Panc1 (cell line): ENCODE results near the gene ZNF474. TPM values are rescaled to one million over a fixed set of nuclear protein-coding genes. Genes with fewer than 3 reads are reported as not detected.

Experiments used
- ATAC-seq: fragments of 200-7000 bp; cut with Tn5 transposase; 2 replicates; pipeline ENCODE4 v1.9.1; 2020; ENCODE audit warnings: mild to moderate bottlenecking, moderate library complexity
- BruUV-seq: library from RNA; stranded (reverse); fragments of 400-500 nt; replicated peaks from 2 replicates; lab custom pipeline; 2021; lab: Mats Ljungman, UMichigan
- CTCF ChIA-PET: fragments of 300-600 bp; sonication (Branson Sonifier 250); formaldehyde crosslinking; loops from one replicate; lab custom pipeline; 2022; ENCODE audit warnings: antibody characterized with exemption; lab: Charles Lee
- POLR2A ChIA-PET: fragments of 300-600 bp; sonication (Branson Sonifier 250); formaldehyde crosslinking; loops from one replicate; lab custom pipeline; 2022; ENCODE audit warnings: antibody characterized with exemption; lab: Charles Lee
- DNase-seq: peaks from one replicate; pipeline ENCODE4 v3.0.0-alpha.2; 2010; ENCODE audit warnings: low read depth, low spot score
- H3K27ac ChIP-seq: 2 replicates; pipeline ENCODE4 v1.5.1; 2011; ENCODE audit warnings: mild to moderate bottlenecking, low read length, inconsistent platforms
- H3K27me3 ChIP-seq: fragments of 200-500 bp; sonication (Bioruptor generic); 2 replicates; pipeline ENCODE4 v1.6.0; 2014; ENCODE audit warnings: low read length, inconsistent platforms; ENCODE audit not compliant: control insufficient read depth, insufficient read depth
- H3K36me3 ChIP-seq: fragments of 200-500 bp; sonication (Bioruptor generic); 2 replicates; pipeline ENCODE4 v1.5.1; 2014; ENCODE audit warnings: inconsistent platforms, mild to moderate bottlenecking, low read length, moderate library complexity; ENCODE audit not compliant: control insufficient read depth, insufficient read depth
- H3K4me1 ChIP-seq: 2 replicates; pipeline ENCODE4 v1.5.1; 2011; ENCODE audit warnings: inconsistent platforms, mild to moderate bottlenecking, low read length, moderate library complexity; ENCODE audit not compliant: control insufficient read depth, insufficient read depth
- H3K4me3 ChIP-seq, 2 experiments: 2 replicates each; pipeline ENCODE4 v1.5.1; 2011 to 2012; ENCODE audit warnings: low read depth in 2 of 2, low read length in 2 of 2, mild to moderate bottlenecking in 2 of 2, inconsistent platforms in 1 of 2, moderate library complexity in 1 of 2
- H3K9me3 ChIP-seq: fragments of 200-500 bp; sonication (Bioruptor generic); 2 replicates; pipeline ENCODE4 v1.5.1; 2014; ENCODE audit warnings: low read depth, mild to moderate bottlenecking, inconsistent platforms, low read length, moderate library complexity; ENCODE audit not compliant: control insufficient read depth, insufficient read depth
- CTCF ChIP-seq: fragments of 450-650 bp; IDR thresholded peaks from 2 replicates; pipeline ENCODE4 v1.5.1; 2017; ENCODE audit warnings: mild to moderate bottlenecking
- POLR2AphosphoS5 ChIP-seq: IDR thresholded peaks from 2 replicates; pipeline ENCODE4 v1.6.1; 2012; ENCODE audit warnings: mild to moderate bottlenecking, low read depth, low read length, moderate library complexity
- REST ChIP-seq, 2 experiments: IDR thresholded peaks; 2 replicates each; pipeline ENCODE4 v1.6.1; 2011 to 2012; ENCODE audit warnings: low read depth in 2 of 2, control low read depth in 1 of 2, low read length in 1 of 2, mild to moderate bottlenecking in 1 of 2, moderate library complexity in 1 of 2; ENCODE audit not compliant: insufficient read depth in 1 of 2
- SIN3A ChIP-seq: IDR thresholded peaks from 2 replicates; pipeline ENCODE4 v1.6.1; 2012; ENCODE audit warnings: low read depth, mild to moderate bottlenecking, low read length, moderate library complexity, borderline replicate concordance; ENCODE audit not compliant: insufficient read depth
- TCF7L2 ChIP-seq: IDR thresholded peaks from 2 replicates; pipeline ENCODE4 v1.6.1; 2011; ENCODE audit warnings: mild to moderate bottlenecking, low read depth, low read length, inconsistent platforms
- in situ Hi-C: cut with HindIII; loops from 2 replicates; pipeline ENCODE4 v1.10.0; 2016; ENCODE audit warnings: low sequenced_read_pairs, low pct_unique_long_range_greater_than_20kb
- intact Hi-C: fragments of 100-400 bp; cut with micrococcal nuclease; formaldehyde crosslinking; loops from one replicate; pipeline ENCODE4 v1.10.0; 2022; ENCODE audit not compliant: unreplicated experiment
- total RNA-seq: library from RNA; stranded (reverse); gene quantifications from one replicate; pipeline ENCODE4 v1.2.1, GENCODE V29; 2021; ENCODE audit not compliant: unreplicated experiment

ZNF474 gene
- total RNA-seq, 1 experiment from 2014 or later = not detected

- POLR2A ChIA-PET = no interaction called here
- no peaks in the 10 kb centered on the region for H3K9me3 ChIP-seq
- in situ Hi-C loops (no loop called here), intact Hi-C loops (no loop called here)
- no peak for ATAC-seq
- no peak overlapping the region for H3K27ac ChIP-seq
- no peaks in the 10 kb centered on the region for H3K4me1 ChIP-seq
- no peak overlapping the region for H3K4me3 ChIP-seq
- no peaks in the 10 kb centered on the region for H3K27me3 ChIP-seq
- CTCF ChIA-PET = no interaction called here
- no peaks in the 10 kb centered on the region for H3K36me3 ChIP-seq
- DNase-seq = no peak
- TF ChIP-seq CTCF (no peak), TCF7L2 (no peak), POLR2AphosphoS5 (no peak), SIN3A (no peak), REST (IDR thresholded peaks at IDR 0.05; ENCODE audit: insufficient read depth in 1 of 2, low read depth in 2 of 2, low read length in 1 of 2) (no peak)
- no TSS peak for BruUV-seq
Observed at GRCh38 chr5:122153230-122153629, 23.9 kb downstream of the ZNF474 start.

- POLR2A ChIA-PET = no interaction called here
- no peak for DNase-seq
- TF ChIP-seq REST (IDR thresholded peaks at IDR 0.05; ENCODE audit: insufficient read depth in 1 of 2, low read depth in 2 of 2, low read length in 1 of 2) = no peak
- Histone ChIP-seq H3K4me1 (no peaks in the 10 kb centered on the region), H3K9me3 (no peaks in the 10 kb centered on the region), H3K4me3 (no peak overlapping the region), H3K36me3 (no peaks in the 10 kb centered on the region), H3K27ac (no peak overlapping the region), H3K27me3 (no peaks in the 10 kb centered on the region)
- intact Hi-C loops = loop anchor here (2.0 kb wide), 1 partner anchor 53 kb away; no protein-coding TSS in a partner anchor
- no TSS peak for BruUV-seq
- in situ Hi-C loops = no loop called here
- CTCF ChIA-PET = interaction anchor here (0.7 kb wide), 1 partner anchor 133 kb away, joined by 3 read pairs; no protein-coding TSS in a partner anchor
- no peak for ATAC-seq
Observed at GRCh38 chr5:122153774-122154173, 24.4 kb downstream of the ZNF474 start.
